HepG2 (cell line): ENCODE results near the gene SMIM14. TPM values are rescaled to one million over a fixed set of nuclear protein-coding genes. Genes with fewer than 3 reads are reported as not detected.

ENCODE experiments used
- GTF2F1 ChIP-seq: fragments of 150-350 bp; IDR thresholded peaks from 2 replicates; pipeline ENCODE4 v1.6.1; 2014; ENCODE audit warnings: low read length
- KDM5B ChIP-seq: sonication (generic); formaldehyde crosslinking; IDR thresholded peaks from 2 replicates; pipeline ENCODE4 v1.4.0; 2020; ENCODE audit warnings: missing genetic modification reagents, mild to moderate bottlenecking, borderline replicate concordance
- KIAA2018 ChIP-seq: sonication (generic); formaldehyde crosslinking; IDR thresholded peaks from 2 replicates; pipeline ENCODE4 v1.5.0; 2020; ENCODE audit warnings: mild to moderate bottlenecking, missing genetic modification reagents, borderline replicate concordance
- ZFX ChIP-seq: sonication (generic); formaldehyde crosslinking; IDR thresholded peaks from 2 replicates; pipeline ENCODE4 v1.4.0; 2020; ENCODE audit warnings: mild to moderate bottlenecking, low read depth, missing genetic modification reagents, moderate library complexity
- ZNF207 ChIP-seq: fragments of 450-650 bp; IDR thresholded peaks from 2 replicates; pipeline ENCODE4 v1.6.1; 2016; ENCODE audit warnings: antibody characterized with exemption, borderline replicate concordance
- ZNF790 ChIP-seq: sonication (generic); formaldehyde crosslinking; IDR thresholded peaks from 2 replicates; pipeline ENCODE4 v1.8.0; 2022; ENCODE audit warnings: missing genetic modification reagents, mild to moderate bottlenecking, borderline replicate concordance
- ZNF879 ChIP-seq: sonication (generic); formaldehyde crosslinking; IDR thresholded peaks from 2 replicates; pipeline ENCODE4 v1.8.1; 2023; ENCODE audit warnings: missing genetic modification reagents
- ZSCAN29 ChIP-seq: sonication (generic); formaldehyde crosslinking; conservative IDR thresholded peaks from 2 replicates; pipeline ENCODE4 v1.4.0; 2020; ENCODE audit warnings: mild to moderate bottlenecking, missing genetic modification reagents
- polyA plus RNA-seq, 8 experiments: library from polyadenylated mRNA; depleted of rRNA in 3 of 8; stranded (reverse) in 7 of 8; unstranded in 1 of 8; fragments of >200 nt; fragmentation: Illumina TruSeq in 4 of 8; extraction: Trizol in 4 of 8; gene quantifications; 2 replicates each; pipeline versions ENCODE4 v1.2.1 to v1.2.3, GENCODE V29; 2011 to 2016; ENCODE audit warnings: low read depth in 4 of 8, missing spikeins in 1 of 8, mixed read lengths in 1 of 8; ENCODE audit not compliant: insufficient read depth in 1 of 8
- total RNA-seq, 5 experiments: library from RNA; depleted of rRNA; stranded (reverse); fragments of >200 nt; fragmentation: Illumina TruSeq; extraction: Trizol; gene quantifications; 2 replicates each; pipeline ENCODE4 v1.2.3, GENCODE V29; 2016; ENCODE audit warnings: low read depth in 1 of 5
- TF ChIP-seq, protein P1 (sequence below), 2 experiments: fragments of 450-650 bp in 1 of 2; sonication (generic) in 1 of 2; formaldehyde crosslinking; IDR thresholded peaks; 2 replicates each; pipeline versions ENCODE4 v1.5.0 to v1.8.0; 2020 to 2022; ENCODE audit warnings: mild to moderate bottlenecking in 1 of 2, missing genetic modification reagents in 1 of 2
- TF ChIP-seq, protein P2 (sequence below): sonication (generic); formaldehyde crosslinking; IDR thresholded peaks from 2 replicates; pipeline ENCODE4 v1.4.0; 2020; ENCODE audit warnings: missing genetic modification reagents
- TF ChIP-seq, protein P3 (sequence below): sonication (generic); formaldehyde crosslinking; IDR thresholded peaks from 2 replicates; pipeline ENCODE4 v1.9.0; 2021; ENCODE audit warnings: mild to moderate bottlenecking, missing genetic modification reagents

The SMIM14 gene
- total and polyA plus RNA-seq, 2 of the 13 experiments (the other 11 are each of a cell fraction or from before 2014, with no cell fraction given): 16.3 to 28.1 TPM

DNA sequence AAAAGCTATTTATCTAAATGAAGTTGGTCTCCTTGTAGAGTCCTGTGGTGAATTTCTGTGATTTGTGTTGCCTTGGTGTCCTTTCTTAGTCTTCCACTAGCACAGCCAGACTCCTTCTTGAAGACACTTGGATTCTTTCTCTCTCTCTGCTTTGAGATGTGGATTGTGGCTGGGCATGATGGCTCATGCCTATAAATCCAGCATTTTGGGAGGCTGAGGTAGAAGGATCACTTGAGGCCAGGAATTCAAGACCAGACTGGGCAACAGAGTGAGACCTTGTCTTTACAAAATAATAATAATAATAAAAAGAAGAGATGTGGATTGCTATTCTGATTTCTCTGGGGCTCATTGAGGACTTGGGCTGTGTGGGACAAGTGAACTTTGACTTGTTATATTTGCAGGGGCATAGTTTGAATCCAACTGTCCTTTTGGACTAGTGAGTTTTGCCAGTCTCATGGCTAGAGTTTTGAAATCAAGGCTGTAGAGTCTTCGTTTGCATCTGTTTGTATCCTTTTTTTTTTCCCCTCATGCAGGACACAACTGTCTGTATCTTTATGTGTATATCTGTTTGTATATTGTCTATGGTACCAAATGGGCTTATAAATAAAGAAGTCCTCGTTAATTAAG lies 11.1 kb upstream of the SMIM14 start (continued):
- TF ChIP-seq, protein P1, sequence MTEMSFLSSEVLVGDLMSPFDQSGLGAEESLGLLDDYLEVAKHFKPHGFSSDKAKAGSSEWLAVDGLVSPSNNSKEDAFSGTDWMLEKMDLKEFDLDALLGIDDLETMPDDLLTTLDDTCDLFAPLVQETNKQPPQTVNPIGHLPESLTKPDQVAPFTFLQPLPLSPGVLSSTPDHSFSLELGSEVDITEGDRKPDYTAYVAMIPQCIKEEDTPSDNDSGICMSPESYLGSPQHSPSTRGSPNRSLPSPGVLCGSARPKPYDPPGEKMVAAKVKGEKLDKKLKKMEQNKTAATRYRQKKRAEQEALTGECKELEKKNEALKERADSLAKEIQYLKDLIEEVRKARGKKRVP (CRISPR knock-in tag; IDR thresholded peaks at IDR 0.05): no peak
- TF ChIP-seq ZFX (CRISPR knock-in tag) (no peak), KIAA2018 (no peak), ZNF879 (CRISPR knock-in tag) (no peak), ZNF790 (CRISPR knock-in tag) (no peak), KDM5B (no peak), ZSCAN29 (CRISPR knock-in tag) (no peak), GTF2F1 (no peak), ZNF207 (no peak)
- TF ChIP-seq, protein P2, sequence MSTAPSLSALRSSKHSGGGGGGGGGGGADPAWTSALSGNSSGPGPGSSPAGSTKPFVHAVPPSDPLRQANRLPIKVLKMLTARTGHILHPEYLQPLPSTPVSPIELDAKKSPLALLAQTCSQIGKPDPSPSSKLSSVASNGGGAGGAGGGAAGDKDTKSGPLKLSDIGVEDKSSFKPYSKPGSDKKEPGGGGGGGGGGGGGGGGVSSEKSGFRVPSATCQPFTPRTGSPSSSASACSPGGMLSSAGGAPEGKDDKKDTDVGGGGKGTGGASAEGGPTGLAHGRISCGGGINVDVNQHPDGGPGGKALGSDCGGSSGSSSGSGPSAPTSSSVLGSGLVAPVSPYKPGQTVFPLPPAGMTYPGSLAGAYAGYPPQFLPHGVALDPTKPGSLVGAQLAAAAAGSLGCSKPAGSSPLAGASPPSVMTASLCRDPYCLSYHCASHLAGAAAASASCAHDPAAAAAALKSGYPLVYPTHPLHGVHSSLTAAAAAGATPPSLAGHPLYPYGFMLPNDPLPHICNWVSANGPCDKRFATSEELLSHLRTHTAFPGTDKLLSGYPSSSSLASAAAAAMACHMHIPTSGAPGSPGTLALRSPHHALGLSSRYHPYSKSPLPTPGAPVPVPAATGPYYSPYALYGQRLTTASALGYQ: no peak
- TF ChIP-seq, protein P3, sequence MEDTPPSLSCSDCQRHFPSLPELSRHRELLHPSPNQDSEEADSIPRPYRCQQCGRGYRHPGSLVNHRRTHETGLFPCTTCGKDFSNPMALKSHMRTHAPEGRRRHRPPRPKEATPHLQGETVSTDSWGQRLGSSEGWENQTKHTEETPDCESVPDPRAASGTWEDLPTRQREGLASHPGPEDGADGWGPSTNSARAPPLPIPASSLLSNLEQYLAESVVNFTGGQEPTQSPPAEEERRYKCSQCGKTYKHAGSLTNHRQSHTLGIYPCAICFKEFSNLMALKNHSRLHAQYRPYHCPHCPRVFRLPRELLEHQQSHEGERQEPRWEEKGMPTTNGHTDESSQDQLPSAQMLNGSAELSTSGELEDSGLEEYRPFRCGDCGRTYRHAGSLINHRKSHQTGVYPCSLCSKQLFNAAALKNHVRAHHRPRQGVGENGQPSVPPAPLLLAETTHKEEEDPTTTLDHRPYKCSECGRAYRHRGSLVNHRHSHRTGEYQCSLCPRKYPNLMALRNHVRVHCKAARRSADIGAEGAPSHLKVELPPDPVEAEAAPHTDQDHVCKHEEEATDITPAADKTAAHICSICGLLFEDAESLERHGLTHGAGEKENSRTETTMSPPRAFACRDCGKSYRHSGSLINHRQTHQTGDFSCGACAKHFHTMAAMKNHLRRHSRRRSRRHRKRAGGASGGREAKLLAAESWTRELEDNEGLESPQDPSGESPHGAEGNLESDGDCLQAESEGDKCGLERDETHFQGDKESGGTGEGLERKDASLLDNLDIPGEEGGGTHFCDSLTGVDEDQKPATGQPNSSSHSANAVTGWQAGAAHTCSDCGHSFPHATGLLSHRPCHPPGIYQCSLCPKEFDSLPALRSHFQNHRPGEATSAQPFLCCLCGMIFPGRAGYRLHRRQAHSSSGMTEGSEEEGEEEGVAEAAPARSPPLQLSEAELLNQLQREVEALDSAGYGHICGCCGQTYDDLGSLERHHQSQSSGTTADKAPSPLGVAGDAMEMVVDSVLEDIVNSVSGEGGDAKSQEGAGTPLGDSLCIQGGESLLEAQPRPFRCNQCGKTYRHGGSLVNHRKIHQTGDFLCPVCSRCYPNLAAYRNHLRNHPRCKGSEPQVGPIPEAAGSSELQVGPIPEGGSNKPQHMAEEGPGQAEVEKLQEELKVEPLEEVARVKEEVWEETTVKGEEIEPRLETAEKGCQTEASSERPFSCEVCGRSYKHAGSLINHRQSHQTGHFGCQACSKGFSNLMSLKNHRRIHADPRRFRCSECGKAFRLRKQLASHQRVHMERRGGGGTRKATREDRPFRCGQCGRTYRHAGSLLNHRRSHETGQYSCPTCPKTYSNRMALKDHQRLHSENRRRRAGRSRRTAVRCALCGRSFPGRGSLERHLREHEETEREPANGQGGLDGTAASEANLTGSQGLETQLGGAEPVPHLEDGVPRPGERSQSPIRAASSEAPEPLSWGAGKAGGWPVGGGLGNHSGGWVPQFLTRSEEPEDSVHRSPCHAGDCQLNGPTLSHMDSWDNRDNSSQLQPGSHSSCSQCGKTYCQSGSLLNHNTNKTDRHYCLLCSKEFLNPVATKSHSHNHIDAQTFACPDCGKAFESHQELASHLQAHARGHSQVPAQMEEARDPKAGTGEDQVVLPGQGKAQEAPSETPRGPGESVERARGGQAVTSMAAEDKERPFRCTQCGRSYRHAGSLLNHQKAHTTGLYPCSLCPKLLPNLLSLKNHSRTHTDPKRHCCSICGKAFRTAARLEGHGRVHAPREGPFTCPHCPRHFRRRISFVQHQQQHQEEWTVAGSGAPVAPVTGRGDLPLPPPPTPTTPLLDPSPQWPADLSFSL (CRISPR knock-in tag): no peak; the same call in 1 of the 2 replicates
